NCI-H69 (cell line): ENCODE results near the gene RAX.
"Not testable (repeated sequence)": the region's sequence is repeated elsewhere in the genome, so short reads cannot be mapped to it uniquely, and the experiment has no call there.

Experiments
- DNase-seq: peaks from one replicate; lab custom pipeline; 2025; lab: John Stamatoyannopoulos, UW

Gene RAX

DNA sequence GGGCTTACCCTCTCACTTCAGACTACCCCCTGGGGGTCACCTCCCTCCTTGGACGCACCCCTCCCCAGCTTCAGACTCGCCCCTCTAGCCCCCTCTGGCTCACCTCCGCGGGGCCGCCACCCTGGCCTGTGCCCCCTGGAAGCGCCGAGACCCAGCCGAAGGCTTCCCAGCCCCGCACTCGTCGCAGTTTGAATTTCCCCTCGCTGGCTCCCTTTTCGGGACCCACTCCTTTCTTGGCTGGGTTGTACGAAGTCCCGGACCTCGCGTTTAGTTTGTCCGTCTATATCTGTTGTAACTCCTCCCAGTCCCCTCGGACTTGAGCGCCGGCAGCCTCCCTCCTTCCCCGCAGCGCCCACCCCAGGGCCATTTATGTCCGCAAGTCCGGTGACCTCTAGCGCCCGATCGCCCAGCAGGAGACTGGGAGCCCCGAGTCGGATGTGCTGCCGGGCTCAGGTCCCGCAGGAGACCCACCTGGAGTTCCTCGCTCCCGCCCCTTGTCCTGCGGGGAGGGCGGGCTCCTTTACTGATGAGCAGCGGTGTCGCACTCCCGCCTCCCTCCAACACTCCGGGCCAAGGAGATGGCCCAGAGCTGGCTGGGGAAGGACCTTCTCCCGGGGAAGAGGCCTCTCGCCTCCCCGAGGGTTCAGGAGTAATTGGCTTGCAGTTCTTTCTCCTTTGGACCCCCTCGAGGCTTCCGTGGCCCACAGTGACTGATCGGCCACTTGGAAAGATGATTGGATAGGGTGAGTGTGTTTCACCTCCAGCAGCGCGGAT is 692 bp upstream of the RAX start:
- DNase-seq: no peak

DNA sequence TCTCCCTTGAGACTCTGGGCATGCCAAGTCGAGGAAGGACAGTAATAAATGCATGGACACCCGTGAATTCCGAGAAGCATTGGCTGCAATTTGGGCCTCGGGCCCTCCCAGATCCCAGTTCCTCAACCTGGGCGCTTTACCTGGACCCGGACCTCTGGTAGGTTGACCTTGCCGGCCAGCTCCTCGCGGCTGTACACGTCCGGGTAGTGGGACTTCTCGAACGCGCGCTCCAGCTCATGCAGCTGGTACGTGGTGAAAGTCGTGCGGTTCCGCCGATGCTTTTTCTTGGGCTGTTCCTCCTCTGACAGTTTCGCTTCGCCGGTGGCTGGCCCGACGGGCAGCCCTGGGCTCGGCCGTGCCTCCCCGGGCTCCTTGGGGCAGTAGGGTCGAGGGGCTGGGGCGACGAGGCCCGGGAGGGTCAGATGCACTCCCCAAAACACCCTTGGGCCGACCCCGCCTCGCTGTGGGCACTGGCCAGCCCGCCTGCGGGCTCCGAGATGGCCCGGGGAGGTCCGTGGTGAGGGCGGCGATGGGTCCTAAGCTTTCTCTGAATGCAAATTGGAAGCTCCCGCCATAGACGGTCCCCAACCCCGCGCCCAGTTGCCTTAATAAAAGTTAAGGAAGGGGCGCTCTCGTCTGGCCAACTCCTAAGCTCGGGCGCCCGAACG is 899 bp downstream of the RAX start:
- no peak for DNase-seq

DNA sequence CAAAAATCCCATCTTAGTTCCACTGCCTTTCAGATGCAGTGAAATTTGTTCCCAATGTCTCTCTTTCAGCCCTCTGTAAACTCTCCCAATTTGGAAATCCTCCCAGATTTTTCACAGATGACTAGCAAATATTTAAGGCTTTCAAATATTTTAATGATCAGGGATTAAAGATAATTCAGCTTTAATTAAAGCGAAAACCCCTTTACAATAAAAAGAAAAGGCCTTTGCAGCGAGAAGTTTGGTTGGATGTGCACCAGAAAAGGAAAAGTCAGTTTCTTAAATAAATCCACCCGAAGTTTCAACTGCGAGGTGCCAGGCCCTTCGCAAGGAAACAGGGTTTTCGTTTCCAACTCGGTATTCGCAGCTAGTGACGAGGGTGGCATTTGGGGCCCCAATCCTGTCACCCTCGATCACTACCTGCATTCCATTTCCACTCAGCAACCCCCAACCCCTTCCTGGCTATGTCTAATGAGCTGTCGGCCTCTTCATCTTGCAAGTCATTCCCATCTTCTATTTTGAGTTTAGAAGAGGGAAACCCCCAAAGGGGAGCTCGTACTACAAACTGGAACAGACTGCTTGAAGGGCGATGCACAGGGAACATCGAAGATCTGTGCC is 1.5 kb downstream of the RAX start:
- DNase-seq: no peak

DNA sequence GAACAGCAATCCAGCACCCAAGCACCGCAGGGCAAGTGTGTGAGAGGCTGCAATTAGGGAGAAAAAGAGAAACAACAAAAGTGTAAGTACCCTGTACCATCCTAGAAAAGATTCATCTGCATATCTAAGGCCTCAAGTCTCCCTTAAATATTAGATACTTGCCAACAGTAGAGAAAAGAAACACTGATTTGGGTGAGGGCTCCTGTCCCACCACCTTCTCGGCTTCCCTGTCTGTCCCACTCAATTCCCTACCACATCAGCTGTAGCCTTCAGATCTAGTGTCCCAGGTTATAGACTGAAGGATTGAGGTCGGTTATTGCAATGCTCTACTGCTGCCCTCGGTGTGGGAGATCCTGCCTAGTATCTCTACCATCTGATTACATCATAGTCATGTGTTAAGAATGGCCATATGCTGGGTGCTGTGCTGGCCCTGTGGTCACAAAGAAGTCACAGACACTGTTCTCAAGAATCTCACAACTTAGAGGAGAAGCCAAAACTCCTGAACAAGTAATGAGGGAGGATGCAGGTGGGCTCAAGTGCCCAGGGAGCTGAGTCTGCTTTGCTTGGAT is 2.5 kb downstream of the RAX start:
- peak; percentile 29 for DNase-seq

DNA sequence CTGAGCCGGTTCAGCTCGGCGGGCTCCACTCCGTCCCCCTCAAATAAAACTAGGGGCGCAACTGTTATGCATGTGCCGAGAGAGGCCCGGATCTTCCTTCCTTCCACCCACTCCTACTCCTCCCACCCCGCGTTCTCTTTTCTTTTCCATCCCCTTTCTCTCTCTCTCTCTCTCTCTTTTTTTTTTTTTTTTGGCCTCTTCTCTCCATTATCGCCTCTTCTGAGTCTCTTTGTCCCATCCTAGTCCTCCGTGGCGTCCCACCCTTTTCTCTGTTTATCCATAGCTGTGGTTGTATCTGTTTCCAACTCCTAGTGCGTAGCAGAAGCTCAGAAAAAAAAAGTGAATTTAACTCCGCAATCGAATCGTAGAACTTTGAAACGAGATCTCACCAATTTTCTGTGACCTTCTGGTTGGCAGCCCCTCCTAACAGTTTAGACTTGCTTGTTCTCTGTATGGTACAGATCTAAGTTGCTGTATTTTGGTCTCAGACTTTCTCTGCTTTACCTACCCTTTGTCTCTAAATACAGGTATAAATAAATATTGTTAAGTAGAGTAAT is 3.6 kb downstream of the RAX start:
- no peak for DNase-seq

DNA sequence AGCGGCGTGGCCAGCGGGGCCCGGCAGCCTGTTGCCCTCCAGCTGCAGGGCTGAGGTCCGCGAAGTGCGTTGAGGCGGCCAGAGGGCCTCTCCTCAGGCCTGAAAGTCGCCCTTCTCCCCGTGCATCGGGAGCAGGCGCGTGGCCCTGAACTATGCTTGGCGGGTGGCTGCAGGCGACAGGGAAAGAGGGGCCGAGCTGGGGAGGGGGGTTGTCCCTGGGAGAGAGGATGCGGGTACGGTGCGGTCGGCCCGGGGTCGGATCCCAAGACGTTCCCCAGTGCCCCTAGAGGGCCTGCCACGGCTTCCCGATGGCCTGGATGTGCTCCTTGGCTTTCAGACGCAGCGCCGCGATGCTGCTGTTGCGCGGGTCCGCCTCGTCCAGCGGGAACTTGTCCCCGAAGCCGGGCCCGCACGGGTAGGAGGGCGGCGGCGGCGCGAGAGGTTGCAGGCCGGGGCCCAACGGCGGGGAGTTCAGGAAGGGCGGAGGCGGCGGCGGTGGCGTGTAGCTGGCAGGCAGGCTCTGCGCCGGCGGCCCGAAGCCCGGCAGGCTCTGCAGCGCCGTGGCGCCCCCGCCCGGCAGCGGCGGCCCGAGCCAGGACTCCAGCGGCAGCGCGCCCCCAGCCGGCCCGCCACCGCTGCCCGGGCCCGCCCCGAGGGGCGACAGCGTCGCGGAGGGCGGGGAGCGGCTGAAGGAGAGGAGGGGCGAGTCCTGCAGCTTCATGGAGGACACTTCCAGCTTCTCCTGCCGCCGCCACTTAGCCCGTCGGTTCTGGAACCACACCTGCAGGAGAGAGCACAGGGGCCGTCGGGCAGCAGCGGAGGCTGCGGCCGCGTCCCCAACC is 4.3 kb downstream of the RAX start:
- DNase-seq: peak; percentile 95

DNA sequence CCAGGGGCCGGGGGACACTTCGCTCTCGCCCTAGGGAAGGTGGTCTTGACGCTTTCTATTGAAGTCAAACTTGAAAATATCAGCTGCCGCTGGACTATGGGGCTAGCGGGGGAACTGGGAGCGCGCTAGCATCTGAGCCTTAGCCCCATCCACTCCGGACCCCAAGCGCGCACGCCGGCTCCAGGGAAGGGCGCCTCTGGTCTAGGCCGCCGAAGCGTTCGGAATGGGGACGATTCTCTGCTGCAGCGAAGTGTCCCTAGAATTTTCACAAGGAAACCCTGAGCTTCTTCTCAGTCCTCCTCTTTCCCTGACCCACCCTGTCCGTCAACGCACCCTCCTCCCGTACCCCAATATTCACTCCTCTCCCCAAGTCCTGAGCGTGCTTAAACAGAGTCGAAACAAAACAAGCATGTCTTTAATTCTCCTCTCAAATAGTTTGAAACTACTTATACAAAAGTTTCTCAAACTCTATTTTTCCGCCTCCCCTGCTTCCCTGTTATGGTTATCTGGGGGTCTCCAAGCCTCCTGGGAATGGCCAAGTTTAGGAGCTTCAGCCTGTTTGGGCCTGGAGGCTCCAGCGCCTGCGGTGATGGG is 5.0 kb downstream of the RAX start:
- no peak for DNase-seq

DNA sequence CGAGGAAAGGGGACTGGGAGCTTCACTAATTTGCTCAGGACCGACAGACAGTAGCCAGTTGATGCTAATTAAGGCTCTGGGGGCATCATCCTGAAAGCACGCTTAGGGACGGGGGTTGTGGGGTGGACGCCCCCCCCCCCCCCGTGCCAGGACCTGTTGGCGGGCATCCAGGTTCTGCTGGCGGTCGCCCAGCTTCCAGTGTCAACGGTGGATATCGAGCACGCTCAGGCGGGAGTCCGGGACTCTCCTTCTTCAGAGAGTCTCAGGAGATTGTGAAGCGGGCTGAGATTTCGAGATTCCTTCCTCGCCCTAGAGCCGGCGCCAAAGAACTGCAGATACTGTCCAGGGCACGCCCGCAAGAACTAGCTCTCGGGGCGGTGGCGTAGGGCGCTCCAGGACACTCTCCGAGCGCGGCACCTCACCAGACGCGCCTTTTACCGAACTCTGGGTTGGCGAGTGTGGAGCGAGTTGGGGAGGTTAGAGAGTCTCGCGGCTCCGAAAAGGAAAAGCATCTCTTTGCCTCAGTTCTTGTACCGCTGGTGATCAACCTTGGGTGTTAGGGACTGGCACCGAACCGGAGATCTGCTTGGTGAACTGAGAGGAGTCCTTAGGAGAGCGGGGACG is 5.6 kb downstream of the RAX start:
- DNase-seq: peak; percentile 32

DNA sequence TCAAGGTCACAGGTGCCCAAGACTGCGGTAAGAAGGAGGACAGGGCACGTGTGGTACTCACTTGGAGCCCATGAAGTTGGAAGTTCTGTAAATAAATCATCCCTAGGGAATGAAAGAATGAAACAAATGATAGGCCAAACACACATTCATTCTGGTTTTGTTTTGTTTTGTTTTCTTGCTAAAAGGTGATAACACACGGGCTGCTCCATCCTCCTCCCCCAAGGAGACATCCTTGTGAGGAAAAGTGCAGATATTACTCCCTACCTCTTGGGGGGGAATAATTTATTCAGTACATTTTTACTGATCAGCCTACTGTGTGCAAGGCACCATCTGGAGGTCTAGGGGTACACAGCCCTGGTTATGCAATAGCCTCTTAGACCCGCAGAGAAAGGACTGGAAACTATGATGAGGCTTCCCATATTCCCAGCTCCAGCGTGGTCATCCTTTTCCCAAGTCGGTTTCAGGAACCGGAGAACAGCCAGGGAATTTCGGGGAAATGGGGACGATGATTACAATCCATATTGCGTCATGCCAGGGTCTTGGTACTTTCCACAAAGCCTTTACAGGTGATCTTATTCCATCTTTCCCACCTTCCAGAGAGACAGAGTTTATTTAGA is 6.3 kb downstream of the RAX start:
- DNase-seq: no peak

DNA sequence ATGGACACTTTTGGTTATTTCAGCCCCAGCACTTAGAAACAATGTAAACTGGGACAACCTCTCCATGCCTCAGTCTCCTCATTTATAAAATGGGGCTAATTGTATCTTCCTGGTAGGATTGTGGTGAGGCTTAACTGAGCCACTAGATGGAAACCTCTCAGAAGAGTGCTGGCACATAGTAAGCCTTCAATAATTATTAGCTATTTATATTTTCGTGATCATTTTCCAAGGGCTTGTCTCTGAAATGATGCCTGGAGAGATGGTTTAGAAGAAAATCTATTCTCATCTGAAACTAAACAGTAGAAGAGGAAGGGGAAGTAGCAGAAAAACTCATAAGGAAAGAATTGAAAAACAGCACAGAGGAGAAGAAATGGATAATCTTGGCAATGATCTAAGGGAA is 6.8 kb downstream of the RAX start:
- no peak for DNase-seq

DNA sequence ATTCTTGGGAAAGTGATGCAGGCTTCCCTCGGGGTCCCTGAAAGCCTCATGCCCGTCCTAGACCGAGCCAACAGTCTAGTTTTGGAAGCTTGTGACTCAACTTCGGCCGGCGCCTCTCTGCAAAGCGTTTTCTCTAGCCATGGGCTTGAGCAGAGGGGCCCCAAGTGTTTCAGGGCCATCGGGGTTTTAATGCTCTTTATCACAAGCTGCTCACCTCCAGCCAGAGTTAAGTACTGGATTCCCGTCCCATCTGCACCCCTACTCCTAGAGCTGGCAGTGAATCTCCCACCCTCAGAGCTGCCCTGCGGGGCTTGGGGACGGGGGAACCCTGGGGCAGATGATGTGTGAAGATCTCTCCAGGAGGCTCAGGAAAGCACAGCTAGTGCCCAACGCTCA is 7.3 kb downstream of the RAX start:
- DNase-seq: no peak

DNA sequence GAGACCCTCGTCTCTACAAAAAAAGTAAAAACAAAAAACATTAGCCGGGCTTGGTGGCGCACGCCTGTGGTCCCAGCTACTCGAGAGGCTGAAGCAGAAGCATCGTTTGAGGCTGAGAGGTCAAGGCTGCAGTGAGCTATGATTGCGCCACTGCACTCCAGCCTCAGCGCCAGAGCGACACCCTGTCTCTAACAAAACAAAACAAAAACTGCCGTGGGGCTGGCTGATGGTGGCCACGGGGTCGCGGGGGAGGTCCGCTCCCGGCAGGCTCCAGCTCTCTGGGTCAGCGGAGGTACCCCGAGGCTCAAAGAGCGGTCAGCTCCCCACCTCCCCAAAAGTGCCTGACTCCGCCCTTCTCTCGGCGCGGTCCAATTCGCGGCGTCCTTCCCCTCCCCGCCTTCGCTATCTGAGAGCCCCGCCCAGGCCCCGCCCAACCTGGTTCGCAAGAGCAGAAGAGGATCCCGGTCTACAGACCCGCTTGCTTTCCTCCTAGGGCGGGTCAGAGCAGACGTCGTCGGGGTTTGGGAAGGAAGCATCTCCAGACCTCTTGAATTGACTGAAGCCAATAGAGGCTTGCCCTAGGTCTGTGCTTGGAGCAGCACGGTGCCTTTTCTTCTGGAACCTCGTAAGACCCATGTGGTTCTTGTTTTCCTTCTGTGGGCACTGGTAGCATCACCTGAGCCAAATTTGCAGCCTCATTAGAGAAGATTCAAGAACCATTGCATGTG is 7.8 kb downstream of the RAX start:
- peak; percentile 41 for DNase-seq

DNA sequence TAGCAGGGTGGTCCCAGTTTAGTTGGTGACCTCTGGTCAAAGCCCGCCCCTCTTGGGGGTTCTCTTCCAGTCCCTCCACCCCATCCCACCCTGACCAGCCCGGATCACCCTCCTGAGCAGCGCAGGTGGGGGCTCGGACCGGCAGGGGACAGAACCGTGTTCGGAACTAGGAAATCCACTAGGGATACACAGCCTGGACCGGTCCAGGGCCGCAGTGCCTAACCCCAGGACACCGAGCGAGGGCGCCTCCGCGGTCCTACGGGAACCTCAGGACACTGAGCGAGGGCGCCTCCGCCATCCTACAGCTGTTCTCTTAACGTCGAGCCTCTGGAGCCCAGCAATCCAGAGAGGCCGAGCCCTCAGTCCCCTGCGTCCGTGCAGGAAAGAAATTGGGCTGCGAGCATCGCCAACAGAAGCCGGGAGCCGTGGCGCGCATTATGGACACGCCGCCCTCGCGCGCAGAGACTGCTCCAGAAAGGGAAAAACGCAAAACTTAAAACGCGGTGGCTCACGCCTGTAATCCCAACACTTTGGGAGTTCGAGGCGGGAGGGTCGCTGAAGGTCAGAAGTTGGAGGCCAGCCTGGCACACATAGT is 8.5 kb downstream of the RAX start:
- DNase-seq: no peak

DNA sequence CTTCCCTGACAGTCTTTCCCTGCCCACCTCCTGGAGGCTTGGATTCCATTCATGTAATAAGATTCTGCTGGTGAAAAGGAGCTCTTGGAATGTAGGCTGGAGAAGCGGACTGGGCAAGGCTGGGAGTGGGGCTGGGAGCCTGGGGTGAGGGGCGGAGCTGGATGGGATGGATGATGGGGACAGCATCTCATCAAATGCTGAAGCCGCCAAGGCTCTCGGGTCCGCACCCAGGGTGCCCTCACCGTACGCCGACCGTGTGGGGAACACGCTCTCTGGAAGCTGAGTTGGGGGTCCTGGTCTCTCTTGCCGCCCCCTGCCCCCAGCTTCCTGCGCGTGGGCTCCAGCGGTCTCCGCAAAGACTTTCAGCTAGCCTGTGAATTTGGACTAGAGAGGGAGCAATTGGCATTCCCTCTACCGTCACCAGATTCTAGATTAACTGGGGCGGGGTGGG is 9.1 kb downstream of the RAX start:
- DNase-seq: no peak

DNA sequence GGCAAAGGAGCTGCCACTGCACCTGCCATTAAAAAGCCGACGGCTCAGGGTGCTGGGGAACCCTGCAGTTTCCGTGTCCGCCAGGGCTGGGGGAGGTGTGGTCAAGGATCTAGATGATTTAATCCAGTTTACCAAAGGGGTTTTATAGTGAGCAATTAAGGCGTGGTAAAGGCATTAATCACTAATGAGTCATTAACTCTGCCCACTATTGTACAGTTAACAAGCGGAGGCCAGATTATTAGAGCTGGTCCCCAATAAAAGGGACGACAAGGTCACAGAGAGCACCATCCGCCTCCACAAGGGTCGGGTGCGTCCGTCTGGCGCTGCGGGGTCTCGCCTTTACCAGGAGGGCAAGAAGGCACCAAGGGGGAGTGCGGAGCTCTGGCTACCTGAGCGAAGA is 9.6 kb downstream of the RAX start:
- peak; percentile 54 for DNase-seq

DNA sequence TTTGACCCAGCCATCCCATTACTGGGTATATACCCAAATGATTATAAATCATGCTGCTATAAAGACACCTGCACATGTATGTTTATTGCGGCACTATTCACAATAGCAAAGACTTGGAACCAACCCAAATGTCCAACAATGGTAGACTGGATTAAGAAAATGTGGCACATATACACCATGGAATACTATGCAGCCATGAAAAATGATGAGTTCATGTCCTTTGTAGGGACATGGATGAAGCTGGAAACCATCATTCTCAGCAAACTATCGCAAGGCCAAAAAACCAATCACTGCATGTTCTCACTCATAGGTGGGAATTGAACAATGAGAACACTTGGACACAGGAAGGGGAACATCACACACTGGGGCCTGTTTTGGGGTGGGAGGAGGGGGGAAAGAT is 11.0 kb downstream of the RAX start:
- not testable (repeated sequence) for DNase-seq

DNA sequence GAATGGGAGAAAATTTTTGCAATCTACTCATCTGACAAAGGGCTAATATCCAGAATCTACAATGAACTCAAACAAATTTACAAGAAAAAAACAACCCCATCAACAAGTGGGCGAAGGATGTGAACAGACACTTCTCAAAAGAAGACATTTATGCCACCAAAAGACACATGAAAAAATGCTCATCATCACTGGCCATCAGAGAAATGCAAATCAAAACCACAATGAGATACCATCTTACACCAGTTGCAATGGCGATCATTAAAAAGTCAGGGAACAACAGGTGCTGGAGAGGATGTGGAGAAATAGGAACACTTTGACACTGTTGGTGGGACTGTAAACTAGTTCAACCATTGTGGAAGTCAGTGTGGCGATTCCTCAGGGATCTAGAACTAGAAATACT is 11.4 kb downstream of the RAX start:
- not testable (repeated sequence) for DNase-seq

DNA sequence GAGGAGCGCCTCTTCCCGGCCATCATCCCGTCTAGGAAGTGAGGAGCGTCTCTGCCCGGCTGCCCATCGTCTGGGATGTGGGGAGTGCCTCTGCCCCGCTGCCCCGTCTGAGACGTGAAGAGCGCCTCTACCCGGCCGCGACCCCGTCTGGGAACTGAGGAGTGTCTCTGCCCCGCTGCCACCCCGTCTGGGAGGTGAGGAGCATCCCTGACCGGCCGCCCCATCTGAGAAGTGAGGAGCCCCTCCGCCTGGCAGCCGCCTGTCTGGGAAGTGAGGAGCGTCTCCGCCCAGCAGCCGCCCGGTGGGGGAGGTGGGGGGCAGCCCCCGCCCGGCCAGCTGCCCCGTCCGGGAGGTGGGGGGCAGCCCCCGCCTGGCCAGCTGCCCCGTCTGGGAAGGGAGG is 17.8 kb downstream of the RAX start:
- not testable (repeated sequence) for DNase-seq

DNA sequence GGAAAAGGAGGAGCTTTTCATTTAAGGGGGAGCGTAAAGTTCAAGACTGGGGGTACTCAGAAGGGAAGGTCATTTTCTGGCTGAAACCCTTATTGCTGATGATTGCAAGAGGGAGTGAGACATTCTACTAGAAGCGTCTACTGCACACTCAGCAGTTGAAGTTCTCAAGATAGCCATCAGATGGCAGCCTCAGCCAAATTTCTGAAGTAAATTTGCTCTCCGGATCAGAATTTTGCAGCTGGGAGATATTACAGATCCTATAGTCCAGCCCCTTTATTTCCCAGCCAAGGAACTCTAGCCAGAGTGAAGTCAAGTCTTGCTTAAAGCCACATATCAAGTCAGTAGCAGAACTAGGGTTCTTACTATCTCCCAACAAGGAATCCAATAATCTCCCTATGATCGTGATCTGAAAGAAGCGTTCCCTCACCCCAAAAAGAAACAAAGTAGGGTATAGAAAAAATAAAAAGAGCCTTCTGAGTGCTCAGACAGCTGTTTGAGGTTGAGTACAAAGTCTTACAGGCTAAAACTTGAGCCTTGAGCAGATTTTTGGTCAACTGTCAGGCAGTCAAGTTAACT is 24.0 kb downstream of the RAX start:
- DNase-seq: peak; percentile 94
